Osteoblast (primary cell): ENCODE results near the gene ITGB3BP. TPM values are rescaled to one million over a fixed set of nuclear protein-coding genes. Genes with fewer than 3 reads are reported as not detected.

Source experiments
- DNase-seq: peaks from one replicate; pipeline ENCODE4 v3.0.0; 2011; ENCODE audit warnings: low spot score, mixed read lengths; ENCODE audit not compliant: insufficient read length; ENCODE audit errors: missing footprints
- H2AFZ ChIP-seq: 2 replicates; pipeline ENCODE4 v1.6.0; 2011; ENCODE audit warnings: mild to moderate bottlenecking, low read length
- H3K27ac ChIP-seq: 2 replicates; pipeline ENCODE4 v1.5.1; 2011; ENCODE audit warnings: mild to moderate bottlenecking, low read depth, low read length, moderate library complexity
- H3K27me3 ChIP-seq: 2 replicates; pipeline ENCODE4 v1.6.0; 2012; ENCODE audit warnings: mild to moderate bottlenecking, control low read depth, inconsistent platforms, low read length, moderate library complexity; ENCODE audit not compliant: insufficient read depth
- H3K36me3 ChIP-seq: 2 replicates; pipeline ENCODE4 v1.5.1; 2011; ENCODE audit warnings: mild to moderate bottlenecking, low read length, control low read depth, moderate library complexity; ENCODE audit not compliant: insufficient read depth
- H3K4me1 ChIP-seq: 2 replicates; pipeline ENCODE4 v1.5.1; 2011; ENCODE audit warnings: mild to moderate bottlenecking, low read length, control low read depth, moderate library complexity; ENCODE audit not compliant: insufficient read depth
- H3K4me2 ChIP-seq: 2 replicates; pipeline ENCODE4 v1.6.0; 2011; ENCODE audit warnings: mild to moderate bottlenecking, low read length; ENCODE audit not compliant: insufficient read depth
- H3K4me3 ChIP-seq: fragments of 200-600 bp; sonication (generic); 3 replicates; pipeline ENCODE4 v1.5.1; 2012; ENCODE audit warnings: mild to moderate bottlenecking, low read length, inconsistent platforms; ENCODE audit not compliant: insufficient read depth
- H3K79me2 ChIP-seq: 2 replicates; pipeline ENCODE4 v1.6.0; 2012; ENCODE audit warnings: mild to moderate bottlenecking, low read length, control low read depth, inconsistent platforms; ENCODE audit not compliant: insufficient read depth
- H3K9me3 ChIP-seq: 2 replicates; pipeline ENCODE4 v1.5.1; 2011; ENCODE audit warnings: low read depth, low read length, control low read depth
- H4K20me1 ChIP-seq: 2 replicates; pipeline ENCODE4 v1.6.0; 2012; ENCODE audit warnings: mild to moderate bottlenecking, low read length, control low read depth; ENCODE audit not compliant: insufficient read depth
- total RNA-seq: library from RNA; depleted of rRNA; stranded (reverse); fragments of >200 nt; gene quantifications from 2 replicates; pipeline ENCODE4 v1.2.3, GENCODE V29; 2012
- TF ChIP-seq, protein P1 (sequence below): IDR thresholded peaks from 2 replicates; pipeline ENCODE4 v1.5.1; 2011; ENCODE audit warnings: mild to moderate bottlenecking, low read depth, low read length, moderate library complexity; ENCODE audit errors: extremely low read depth

Gene ITGB3BP
- total RNA-seq, 1 donor, result 10.5 TPM

DNA sequence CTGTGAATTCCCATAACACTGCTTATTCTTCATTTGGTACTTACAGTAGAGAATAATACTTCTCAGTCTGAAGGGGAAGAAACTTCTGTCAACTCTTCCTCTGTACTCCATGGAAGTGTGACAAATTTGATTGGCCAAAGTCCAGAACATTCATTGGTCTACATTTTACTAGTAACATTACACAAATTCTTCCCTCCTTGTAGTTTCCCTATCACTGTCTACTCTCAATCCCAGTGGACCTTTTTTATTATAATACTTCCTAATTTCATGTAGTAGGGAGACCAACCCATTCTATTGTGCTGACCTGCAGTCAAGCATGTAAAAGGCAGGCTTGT, 80.9 kb downstream of the ITGB3BP start:
- no peak overlapping the region for H3K4me3 ChIP-seq
- H3K4me1 ChIP-seq, result peaks cover 3% of the 10 kb centered on the region
- no peak overlapping the region for H3K4me2 ChIP-seq
- H3K79me2 ChIP-seq, result no peaks in the 10 kb centered on the region
- TF ChIP-seq, protein P1, sequence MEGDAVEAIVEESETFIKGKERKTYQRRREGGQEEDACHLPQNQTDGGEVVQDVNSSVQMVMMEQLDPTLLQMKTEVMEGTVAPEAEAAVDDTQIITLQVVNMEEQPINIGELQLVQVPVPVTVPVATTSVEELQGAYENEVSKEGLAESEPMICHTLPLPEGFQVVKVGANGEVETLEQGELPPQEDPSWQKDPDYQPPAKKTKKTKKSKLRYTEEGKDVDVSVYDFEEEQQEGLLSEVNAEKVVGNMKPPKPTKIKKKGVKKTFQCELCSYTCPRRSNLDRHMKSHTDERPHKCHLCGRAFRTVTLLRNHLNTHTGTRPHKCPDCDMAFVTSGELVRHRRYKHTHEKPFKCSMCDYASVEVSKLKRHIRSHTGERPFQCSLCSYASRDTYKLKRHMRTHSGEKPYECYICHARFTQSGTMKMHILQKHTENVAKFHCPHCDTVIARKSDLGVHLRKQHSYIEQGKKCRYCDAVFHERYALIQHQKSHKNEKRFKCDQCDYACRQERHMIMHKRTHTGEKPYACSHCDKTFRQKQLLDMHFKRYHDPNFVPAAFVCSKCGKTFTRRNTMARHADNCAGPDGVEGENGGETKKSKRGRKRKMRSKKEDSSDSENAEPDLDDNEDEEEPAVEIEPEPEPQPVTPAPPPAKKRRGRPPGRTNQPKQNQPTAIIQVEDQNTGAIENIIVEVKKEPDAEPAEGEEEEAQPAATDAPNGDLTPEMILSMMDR, result no peak
- no peaks in the 10 kb centered on the region for H3K27me3 ChIP-seq
- H4K20me1 ChIP-seq, result no peaks in the 10 kb centered on the region
- H3K27ac ChIP-seq, result no peak overlapping the region
- no peak overlapping the region for H2AFZ ChIP-seq
- H3K9me3 ChIP-seq, result no peaks in the 10 kb centered on the region
- no peaks in the 10 kb centered on the region for H3K36me3 ChIP-seq
- DNase-seq, result no peak

DNA sequence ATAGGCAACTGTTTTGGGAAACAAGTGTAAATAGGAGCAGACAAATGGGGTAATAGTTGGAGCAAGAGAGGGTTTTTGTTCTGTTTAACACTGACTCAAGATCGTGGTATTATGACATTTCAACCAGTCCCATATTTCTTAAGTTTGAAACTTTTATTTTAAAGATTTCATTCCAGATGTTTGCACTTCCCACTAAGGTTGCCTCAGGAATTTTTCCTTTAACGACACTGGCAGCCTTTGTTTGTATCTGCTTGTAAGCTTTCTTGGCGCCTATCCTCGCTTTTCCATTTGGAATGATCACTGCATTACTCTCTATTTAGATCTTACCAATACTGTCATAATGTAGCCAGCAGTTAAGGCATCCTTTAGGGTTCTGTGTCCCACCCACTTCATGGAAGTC, 87.9 kb downstream of the ITGB3BP start:
- Histone ChIP-seq H3K79me2 (no peaks in the 10 kb centered on the region), H3K36me3 (no peaks in the 10 kb centered on the region), H3K9me3 (no peaks in the 10 kb centered on the region), H3K4me2 (no peak overlapping the region), H3K4me1 (no peaks in the 10 kb centered on the region), H2AFZ (no peak overlapping the region), H3K27ac (no peak overlapping the region), H3K27me3 (no peaks in the 10 kb centered on the region), H3K4me3 (no peak overlapping the region), H4K20me1 (no peaks in the 10 kb centered on the region)
- TF ChIP-seq, protein P1, result no peak
- DNase-seq, result no peak

DNA sequence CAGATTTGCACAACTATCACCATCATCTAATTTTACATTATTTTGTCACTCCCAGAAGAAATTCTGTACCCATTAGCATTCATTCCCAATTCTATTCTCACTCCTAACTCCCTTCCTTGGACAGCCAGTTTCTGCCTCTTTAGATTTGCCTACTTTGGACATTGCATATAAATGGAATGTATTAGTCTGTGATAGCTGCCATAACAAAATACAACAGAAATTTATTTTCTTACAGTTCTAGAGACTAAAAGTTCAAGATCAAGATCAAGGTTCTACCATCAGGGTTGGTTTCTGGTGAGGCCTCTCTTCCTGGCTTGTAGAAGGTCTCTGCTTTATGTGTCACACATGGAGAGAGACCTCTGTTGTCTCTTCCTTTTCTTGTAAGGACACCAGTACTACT, 93.7 kb downstream of the ITGB3BP start:
- H3K4me2 ChIP-seq, result no peak overlapping the region
- no peak overlapping the region for H3K27ac ChIP-seq
- no peaks in the 10 kb centered on the region for H3K9me3 ChIP-seq
- H3K27me3 ChIP-seq, result no peaks in the 10 kb centered on the region
- no peaks in the 10 kb centered on the region for H4K20me1 ChIP-seq
- DNase-seq, result no peak
- H3K4me1 ChIP-seq, result no peaks in the 10 kb centered on the region
- H3K79me2 ChIP-seq, result no peaks in the 10 kb centered on the region
- H3K4me3 ChIP-seq, result no peak overlapping the region
- H2AFZ ChIP-seq, result no peak overlapping the region
- TF ChIP-seq, protein P1, result no peak
- H3K36me3 ChIP-seq, result peaks cover 3% of the 10 kb centered on the region

DNA sequence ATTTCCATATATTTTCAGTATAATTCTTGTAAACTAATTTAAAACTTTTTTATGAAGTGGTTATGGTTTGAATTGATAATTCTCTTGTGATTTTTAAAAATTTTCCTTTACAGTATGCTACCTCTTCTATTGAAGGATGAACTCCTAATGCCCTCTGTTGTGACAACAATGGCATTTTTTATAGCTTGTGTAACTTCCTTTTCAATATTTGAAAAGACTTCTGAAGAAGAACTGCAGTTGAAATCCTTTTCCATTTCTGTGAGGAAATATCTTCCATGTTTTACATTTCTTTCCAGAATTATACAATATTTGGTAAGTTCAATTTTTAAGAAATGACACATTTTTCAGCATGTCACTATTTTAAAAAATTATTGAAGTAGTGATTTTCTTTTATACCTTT, 94.2 kb downstream of the ITGB3BP start:
- no peaks in the 10 kb centered on the region for H3K4me1 ChIP-seq
- no peak for DNase-seq
- H3K79me2 ChIP-seq, result no peaks in the 10 kb centered on the region
- no peaks in the 10 kb centered on the region for H3K27me3 ChIP-seq
- H2AFZ ChIP-seq, result no peak overlapping the region
- H3K27ac ChIP-seq, result no peak overlapping the region
- no peak overlapping the region for H3K4me2 ChIP-seq
- peaks cover 3% of the 10 kb centered on the region for H3K36me3 ChIP-seq
- H3K9me3 ChIP-seq, result no peaks in the 10 kb centered on the region
- TF ChIP-seq, protein P1, result no peak
- H4K20me1 ChIP-seq, result no peaks in the 10 kb centered on the region
- H3K4me3 ChIP-seq, result no peak overlapping the region
